K562 (cell line): ENCODE results near the gene ALKBH7. TPM values are rescaled to one million over a fixed set of nuclear protein-coding genes. Genes with fewer than 3 reads are reported as not detected.

Experiments
- BCLAF1 ChIP-seq, 2 experiments: fragments of 450-650 bp in 1 of 2; IDR thresholded peaks; 2 replicates each; pipeline ENCODE4 v1.6.1; 2011 to 2017; ENCODE audit warnings: low read depth in 2 of 2, antibody characterized with exemption in 1 of 2, borderline replicate concordance in 1 of 2, low read length in 1 of 2, mild to moderate bottlenecking in 1 of 2, mixed read lengths in 1 of 2; ENCODE audit not compliant: control insufficient read depth in 1 of 2
- CHD1 ChIP-seq: fragments of 200-600 bp; sonication (generic); IDR thresholded peaks from one replicate; pipeline ENCODE4 v1.6.1; 2012; ENCODE audit warnings: mild to moderate bottlenecking, moderate library complexity, low read length, inconsistent platforms
- CTCFL ChIP-seq: IDR thresholded peaks from 2 replicates; pipeline ENCODE4 v1.6.1; 2011; ENCODE audit warnings: borderline replicate concordance, low read depth, mild to moderate bottlenecking, moderate library complexity, low read length; ENCODE audit not compliant: insufficient read depth, poor library complexity, severe bottlenecking
- ETV6 ChIP-seq, 3 experiments: fragments of 150-350 bp in 1 of 3; sonication (generic) in 1 of 3; formaldehyde crosslinking in 1 of 3; IDR thresholded peaks; 2 replicates each; pipeline versions ENCODE4 v1.6.1 to v1.8.0; 2014 to 2022; ENCODE audit warnings: borderline replicate concordance in 2 of 3, low read depth in 2 of 3, antibody characterized with exemption in 1 of 3, low read length in 1 of 3, mild to moderate bottlenecking in 1 of 3, missing genetic modification reagents in 1 of 3
- FOXJ2 ChIP-seq: fragments of 200-800 bp; sonication (Bioruptor generic); IDR thresholded peaks from 2 replicates; pipeline ENCODE4 v1.6.1; 2016; ENCODE audit warnings: missing genetic modification characterization, missing compliant biosample characterization
- GATA2 ChIP-seq: sonication (generic); formaldehyde crosslinking; IDR thresholded peaks from 2 replicates; pipeline ENCODE4 v1.4.0; 2020; ENCODE audit warnings: mild to moderate bottlenecking, missing genetic modification reagents
- HMG20B ChIP-seq: fragments of 250-450 bp; sonication (Bioruptor Pico); IDR thresholded peaks from 2 replicates; pipeline ENCODE4 v1.5.0; 2021; ENCODE audit warnings: mild to moderate bottlenecking
- ILK ChIP-seq: fragments of 450-650 bp; IDR thresholded peaks from 2 replicates; pipeline ENCODE4 v1.6.1; 2016; ENCODE audit warnings: missing genetic modification characterization, low read depth, mild to moderate bottlenecking, missing compliant biosample characterization, moderate library complexity, borderline replicate concordance
- KLF10 ChIP-seq: fragments of 250-450 bp; sonication (Bioruptor Pico); IDR thresholded peaks from 2 replicates; pipeline ENCODE4 v1.6.1; 2021; ENCODE audit warnings: matching md5 sums
- MCM2 ChIP-seq: fragments of 450-650 bp; IDR thresholded peaks from 2 replicates; pipeline ENCODE4 v1.6.1; 2017; ENCODE audit warnings: low read depth, mild to moderate bottlenecking
- MED1 ChIP-seq: sonication (generic); formaldehyde crosslinking; IDR thresholded peaks from 2 replicates; pipeline ENCODE4 v1.8.1; 2023; ENCODE audit warnings: missing genetic modification reagents, borderline replicate concordance
- POLR2AphosphoS5 ChIP-seq: IDR thresholded peaks from 2 replicates; pipeline ENCODE4 v1.6.1; 2011; ENCODE audit warnings: mild to moderate bottlenecking, low read depth, low read length, moderate library complexity; ENCODE audit not compliant: control insufficient read depth, insufficient read depth
- POLR2B ChIP-seq: fragments of 450-650 bp; IDR thresholded peaks from 2 replicates; pipeline ENCODE4 v1.6.1; 2018; ENCODE audit warnings: low read depth; ENCODE audit not compliant: partially characterized antibody
- RAD21 ChIP-seq, 2 experiments: fragments of 250-450 bp in 1 of 2; fragments of 450-650 bp in 1 of 2; sonication (Bioruptor Pico) in 1 of 2; formaldehyde crosslinking in 1 of 2; IDR thresholded peaks in 1 of 2; conservative IDR thresholded peaks in 1 of 2; 2 replicates each; pipeline versions ENCODE4 v1.4.0 to v1.8.0; 2020 to 2022; ENCODE audit warnings: mild to moderate bottlenecking in 2 of 2, moderate library complexity in 1 of 2
- RBFOX2 ChIP-seq: fragments of 200-400 bp; formaldehyde crosslinking; IDR thresholded peaks from 2 replicates; pipeline ENCODE4 v1.6.1; 2017; ENCODE audit warnings: low read depth, mild to moderate bottlenecking, low read length, moderate library complexity
- SMARCA4 ChIP-seq: fragments of 450-650 bp; IDR thresholded peaks from 2 replicates; pipeline ENCODE4 v1.6.1; 2016
- TFAP4 ChIP-seq: sonication (generic); formaldehyde crosslinking; IDR thresholded peaks from 2 replicates; pipeline ENCODE4 v1.8.0; 2022; ENCODE audit warnings: missing genetic modification reagents, mild to moderate bottlenecking, moderate library complexity, borderline replicate concordance
- XRCC3 ChIP-seq: fragments of 450-650 bp; IDR thresholded peaks from 2 replicates; pipeline ENCODE4 v1.6.1; 2017; ENCODE audit warnings: mild to moderate bottlenecking, moderate library complexity
- ZC3H11A ChIP-seq: IDR thresholded peaks from 2 replicates; pipeline ENCODE4 v1.6.1; 2012; ENCODE audit warnings: low read depth, low read length, improper control_type of control experiment
- ZNF431 ChIP-seq: sonication (generic); formaldehyde crosslinking; IDR thresholded peaks from 2 replicates; pipeline ENCODE4 v1.8.0; 2022; ENCODE audit warnings: mild to moderate bottlenecking, missing genetic modification reagents
- ZNF583 ChIP-seq: fragments of 250-450 bp; sonication (Bioruptor Pico); IDR thresholded peaks from 2 replicates; pipeline ENCODE4 v1.4.0; 2020
- ZNF717 ChIP-seq: fragments of 250-450 bp; sonication (Bioruptor Pico); IDR thresholded peaks from 2 replicates; pipeline ENCODE4 v1.5.0; 2021
- polyA plus RNA-seq, 8 experiments: library from polyadenylated mRNA; depleted of rRNA in 4 of 8; stranded (reverse) in 5 of 8; unstranded in 3 of 8; fragments of >200 nt; fragmentation: Nextera tagmentation in 2 of 8; fragmentation: Illumina TruSeq in 1 of 8; extraction: Ambion mirVana in 2 of 8; extraction: Trizol in 1 of 8; gene quantifications; 2 replicates each; pipeline versions ENCODE4 v1.2.1 to v1.2.3, GENCODE V29; 2011 to 2014; ENCODE audit warnings: inconsistent platforms in 1 of 8, missing spikeins in 1 of 8
- total RNA-seq, 7 experiments: library from RNA; depleted of rRNA in 6 of 7; stranded (reverse); fragments of >200 nt in 6 of 7; fragmentation: Illumina TruSeq in 2 of 7; extraction: Trizol in 2 of 7; gene quantifications; 2 replicates each; pipeline versions ENCODE4 v1.2.1 to v1.2.3, GENCODE V29; 2011 to 2021; ENCODE audit warnings: low replicate concordance in 1 of 7

Gene ALKBH7
- total and polyA plus RNA-seq, 9 of the 15 experiments (the other 6 are each of a cell fraction or from before 2014, with no cell fraction given) = 0.69 to 94.8 (median 17.6) TPM

GRCh38 chr19:6424195-6424938 is 51.8 kb downstream of the ALKBH7 start, which contains the start of gene KHSRP (continued):
- TF ChIP-seq ETV6 (IDR thresholded peaks at IDR 0.05; ENCODE audit: borderline replicate concordance in 1 of 2, low read depth in 2 of 2, low read length in 1 of 2) = no peak
- TF ChIP-seq ETV6 (CRISPR knock-in tag; IDR thresholded peaks at IDR 0.05; ENCODE audit: borderline replicate concordance) = no peak
- TF ChIP-seq ZNF431 (CRISPR knock-in tag) = no peak
- no peak for TF ChIP-seq BCLAF1 (IDR thresholded peaks at IDR 0.05; ENCODE audit: borderline replicate concordance in 1 of 2, control insufficient read depth in 1 of 2, low read depth in 2 of 2, low read length in 1 of 2)
- TF ChIP-seq MED1 (CRISPR knock-in tag) = no peak
- no peak for TF ChIP-seq MCM2
- no peak for TF ChIP-seq ILK (tag)
- TF ChIP-seq GATA2 (CRISPR knock-in tag) = no peak
- TF ChIP-seq FOXJ2 (tag) = no peak
- TF ChIP-seq RAD21 (CRISPR knock-in tag; conservative IDR thresholded peaks at IDR 0.05 in 1 of 2, IDR thresholded peaks at IDR 0.05 in 1 of 2) = no peak
- TF ChIP-seq POLR2AphosphoS5 = peak; percentile 65; the same call in 1 of the 2 replicates
- TF ChIP-seq CHD1 = no peak
- TF ChIP-seq KLF10 (CRISPR knock-in tag) = no peak
- no peak for TF ChIP-seq ZNF583 (CRISPR knock-in tag)
- no peak for TF ChIP-seq ZNF717 (CRISPR knock-in tag)
- TF ChIP-seq CTCFL = no peak
- TF ChIP-seq ZC3H11A = no peak
- 0 out of 2 replicates have a peak, but pooled peaks have one; percentile 9 for TF ChIP-seq TFAP4 (CRISPR knock-in tag)
- no peak for TF ChIP-seq SMARCA4
- TF ChIP-seq POLR2B = peak; percentile 40
- TF ChIP-seq HMG20B (CRISPR knock-in tag) = no peak
- no peak for TF ChIP-seq XRCC3
- TF ChIP-seq RBFOX2 = peak; percentile 85
